ENCODE results near the gene ICA1L.

The ICA1L gene

GRCh38 chr2:202726070-202726469 is 145.5 kb downstream of the ICA1L start:
- H3K36me3 ChIP-seq (ENCODE audit: insufficient read depth, low read length), result peaks cover 37% of the 10 kb centered on the region
- H3K27me3 ChIP-seq (ENCODE audit: insufficient read depth, low read length), result no peaks in the 10 kb centered on the region
- no peak overlapping the region for H3K4me3 ChIP-seq (ENCODE audit: low read length)
- H3K9me3 ChIP-seq (ENCODE audit: low read length), result no peaks in the 10 kb centered on the region
- H3K4me1 ChIP-seq (ENCODE audit: insufficient read depth, low read length), result no peaks in the 10 kb centered on the region
- no peak overlapping the region for H2AFZ ChIP-seq (ENCODE audit: low read depth, low read length)

- no peaks in the 10 kb centered on the region for H3K27me3 ChIP-seq (ENCODE audit: insufficient read depth, low read length)
- H3K36me3 ChIP-seq (ENCODE audit: insufficient read depth, low read length), result peaks cover 21% of the 10 kb centered on the region
- no peak overlapping the region for H3K4me3 ChIP-seq (ENCODE audit: low read length)
- H3K9me3 ChIP-seq (ENCODE audit: low read length), result no peaks in the 10 kb centered on the region
- no peaks in the 10 kb centered on the region for H3K4me1 ChIP-seq (ENCODE audit: insufficient read depth, low read length)
- no peak overlapping the region for H2AFZ ChIP-seq (ENCODE audit: low read depth, low read length)
Measured at GRCh38 chr2:202723746-202724145, 147.8 kb downstream of the ICA1L start.

Data from neuron (in vitro differentiated cells).